GDM1 (cell line): ENCODE measurements around the gene FEZ2.

Source experiments
- DNase-seq: peaks from one replicate; lab custom pipeline; 2025; lab: John Stamatoyannopoulos, UW

FEZ2 gene

GRCh38 chr2:36561237-36561944 is 36.6 kb downstream of the FEZ2 start:
- no peak for DNase-seq

- DNase-seq = no peak
These were observed 37.2 kb downstream of the FEZ2 start for GRCh38 chr2:36560726-36561125.

GRCh38 chr2:36559221-36559942 is 38.6 kb downstream of the FEZ2 start:
- no peak for DNase-seq

GRCh38 chr2:36556842-36557241 is 41.1 kb downstream of the FEZ2 start:
- no peak for DNase-seq

- no peak for DNase-seq
These were observed 42.2 kb downstream of the FEZ2 start for GRCh38 chr2:36555789-36556188.

- no peak for DNase-seq
These were observed 43.4 kb downstream of the FEZ2 start for GRCh38 chr2:36554531-36554930.

GRCh38 chr2:36553683-36554082 is 44.3 kb downstream of the FEZ2 start:
- DNase-seq = no peak

DNA sequence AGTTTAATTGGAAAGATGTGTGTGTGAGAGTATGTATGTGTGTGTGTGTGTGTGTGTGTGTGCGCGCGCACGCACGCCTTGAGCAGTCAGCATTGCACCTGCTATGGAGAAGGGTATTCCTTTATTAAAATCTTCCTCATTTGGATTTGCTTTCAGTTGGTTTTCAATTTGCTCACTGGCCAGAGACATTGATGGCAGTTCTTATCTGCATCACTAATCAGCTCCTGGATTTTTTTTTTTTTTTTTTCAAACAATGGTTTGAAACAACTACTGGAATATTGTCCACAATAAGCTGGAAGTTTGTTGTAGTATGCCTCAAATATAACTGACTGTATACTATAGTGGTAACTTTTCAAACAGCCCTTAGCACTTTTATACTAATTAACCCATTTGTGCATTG is 48.0 kb downstream of the FEZ2 start:
- no peak for DNase-seq

GRCh38 chr2:36549165-36549574 is 48.8 kb downstream of the FEZ2 start:
- DNase-seq = no peak

DNA sequence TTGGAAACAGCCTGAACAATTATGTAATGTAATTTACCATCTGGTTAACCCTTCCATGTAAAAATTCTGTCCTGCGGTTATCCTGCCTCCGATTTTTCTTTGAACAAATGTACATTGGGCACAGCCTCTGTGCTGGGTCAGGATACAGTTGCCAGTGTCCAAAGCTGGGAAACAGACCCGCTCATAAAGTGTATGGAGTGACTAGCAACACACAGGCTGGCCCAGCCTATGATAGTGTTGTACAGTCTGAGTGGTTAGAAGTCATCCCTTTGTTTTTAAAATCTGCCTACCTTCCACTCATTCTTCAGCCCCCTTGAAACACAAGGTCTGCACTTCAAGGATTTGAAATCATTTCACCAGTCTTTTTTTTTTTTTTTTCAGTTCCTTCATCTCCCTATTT is 50.1 kb downstream of the FEZ2 start:
- DNase-seq = no peak

DNA sequence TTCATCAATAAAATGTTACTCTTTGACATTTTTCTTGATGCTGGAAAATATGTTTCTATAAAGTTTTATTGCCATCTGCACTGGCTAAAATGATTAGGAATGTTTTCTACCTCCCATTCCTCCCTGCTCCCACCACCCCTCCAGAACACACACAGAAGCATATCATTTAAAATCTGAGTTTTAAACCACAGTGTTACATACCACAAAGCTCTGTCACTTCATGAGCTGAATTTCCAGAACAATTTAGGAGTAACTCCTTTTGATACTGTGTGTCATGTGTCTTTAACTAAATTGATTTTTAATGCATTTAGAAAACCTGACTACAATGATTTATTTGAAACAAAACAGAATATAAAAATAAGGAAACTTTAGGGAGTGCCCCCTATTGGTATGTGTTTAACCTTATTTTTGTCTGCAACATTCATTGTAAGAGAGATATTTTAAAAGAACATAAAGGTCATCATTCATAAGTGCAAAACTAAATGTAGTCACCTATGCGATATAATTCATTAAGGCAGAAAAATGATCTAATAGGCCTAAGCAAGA is 52.0 kb downstream of the FEZ2 start:
- DNase-seq = no peak

- no peak for DNase-seq
These were observed 53.2 kb downstream of the FEZ2 start for GRCh38 chr2:36544638-36545338.

DNA sequence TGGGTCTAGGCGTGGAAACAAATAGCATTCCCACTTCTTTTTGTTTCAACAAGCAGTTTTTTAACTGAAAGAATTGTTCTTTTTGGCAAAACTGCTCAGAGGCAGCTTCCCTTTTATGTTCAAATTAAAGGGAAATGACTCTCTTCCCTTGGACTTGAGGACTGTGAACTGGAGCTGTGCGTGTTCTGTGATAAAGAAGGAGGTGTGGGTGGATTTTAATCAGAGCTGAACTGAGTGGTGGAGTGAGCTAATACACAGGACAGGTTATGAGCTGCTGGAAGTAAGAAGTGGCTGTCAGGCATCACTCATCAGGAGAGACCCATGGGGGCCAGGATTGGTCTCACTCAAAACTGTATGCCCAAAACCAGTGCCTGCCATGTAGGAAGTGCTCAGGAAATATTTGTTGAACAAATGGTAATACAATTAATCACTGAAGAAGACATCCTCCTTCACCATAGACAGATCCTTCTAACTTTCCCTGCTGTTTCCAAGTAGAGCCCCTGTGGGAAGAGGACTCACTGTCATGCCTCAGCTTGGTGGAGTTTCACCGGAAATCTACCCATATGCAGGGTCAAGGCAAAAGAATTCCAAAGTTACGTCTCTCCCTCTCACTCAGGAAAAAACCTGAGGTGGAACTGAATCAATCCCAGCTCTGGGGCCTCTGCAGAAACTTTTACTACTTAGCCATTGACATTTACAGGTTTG is 55.9 kb downstream of the FEZ2 start:
- no peak for DNase-seq

DNA sequence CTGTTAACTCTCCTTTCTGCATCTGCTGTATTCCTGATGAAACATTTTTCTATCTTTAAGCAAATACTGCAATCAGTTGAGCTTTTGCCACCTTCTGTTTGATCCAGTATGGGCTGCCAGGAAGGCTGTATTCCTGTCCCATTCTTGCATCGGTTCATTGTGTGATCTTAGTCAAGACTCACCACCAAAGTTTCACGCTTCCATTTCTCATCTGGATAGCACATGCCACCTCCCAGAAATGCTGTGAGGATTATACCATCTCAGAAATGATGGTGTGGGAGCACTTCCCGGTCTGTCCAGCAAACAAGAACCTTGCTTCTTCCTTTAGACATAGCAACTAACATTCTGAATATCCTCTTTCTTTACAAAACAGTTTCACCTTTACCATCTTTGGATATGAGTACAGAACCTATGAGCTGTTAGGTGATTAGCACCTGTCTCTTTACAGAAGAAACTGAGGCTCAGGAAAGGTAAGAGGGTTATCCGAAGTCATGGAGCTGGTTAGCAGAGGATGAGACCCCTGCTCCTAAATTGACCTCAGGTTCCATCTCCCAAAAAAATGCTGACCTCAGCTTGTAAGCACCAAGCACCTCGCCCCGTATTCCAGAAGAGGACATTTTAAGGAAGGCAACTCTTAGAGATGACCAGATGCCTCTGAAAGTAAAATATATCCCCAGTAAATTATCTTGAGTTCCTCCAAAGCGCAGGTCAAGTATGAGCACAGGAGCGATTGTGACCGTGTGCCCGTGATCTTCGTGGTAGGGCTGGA is 56.8 kb downstream of the FEZ2 start:
- no peak for DNase-seq

DNA sequence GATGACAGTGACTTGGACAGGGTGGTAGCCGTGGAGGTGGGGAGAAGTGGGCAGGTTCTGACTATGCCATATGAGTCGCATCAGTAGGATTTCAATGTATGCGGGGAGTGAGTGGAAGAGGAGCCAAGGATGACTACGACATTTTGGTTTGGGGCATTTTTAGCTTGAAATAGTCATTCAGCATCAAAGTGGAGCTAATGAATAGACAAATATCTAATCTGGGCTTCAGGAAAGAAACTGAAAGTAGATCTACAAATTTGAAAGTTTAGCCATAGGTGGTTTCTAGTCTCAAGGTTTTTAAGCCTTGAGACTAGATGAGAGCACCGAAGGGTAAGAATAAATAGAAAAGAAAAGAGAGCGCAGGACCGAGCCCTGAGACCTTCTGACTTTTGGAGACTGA is 58.3 kb downstream of the FEZ2 start:
- DNase-seq = no peak

GRCh38 chr2:36538335-36538734 is 59.6 kb downstream of the FEZ2 start:
- no peak for DNase-seq

DNA sequence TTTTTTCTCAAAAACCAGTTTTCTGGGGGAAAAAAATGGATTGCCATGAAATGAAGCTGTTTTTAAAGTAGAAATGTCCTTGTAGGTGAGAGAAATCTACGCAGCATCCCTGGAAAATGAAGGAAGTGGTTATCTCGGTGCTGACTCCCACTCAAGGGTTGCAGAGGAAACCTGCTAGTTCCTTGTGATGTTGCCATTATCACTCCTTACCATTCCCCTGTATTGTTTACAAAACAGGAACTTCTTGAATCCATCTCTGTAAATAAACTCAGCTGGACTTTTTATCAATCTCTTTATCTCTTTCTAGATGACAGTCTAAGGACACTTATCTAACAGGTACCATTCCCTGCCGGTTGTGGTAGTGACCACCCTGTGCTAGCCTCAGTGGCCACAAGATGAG is 61.2 kb downstream of the FEZ2 start:
- DNase-seq = no peak

DNA sequence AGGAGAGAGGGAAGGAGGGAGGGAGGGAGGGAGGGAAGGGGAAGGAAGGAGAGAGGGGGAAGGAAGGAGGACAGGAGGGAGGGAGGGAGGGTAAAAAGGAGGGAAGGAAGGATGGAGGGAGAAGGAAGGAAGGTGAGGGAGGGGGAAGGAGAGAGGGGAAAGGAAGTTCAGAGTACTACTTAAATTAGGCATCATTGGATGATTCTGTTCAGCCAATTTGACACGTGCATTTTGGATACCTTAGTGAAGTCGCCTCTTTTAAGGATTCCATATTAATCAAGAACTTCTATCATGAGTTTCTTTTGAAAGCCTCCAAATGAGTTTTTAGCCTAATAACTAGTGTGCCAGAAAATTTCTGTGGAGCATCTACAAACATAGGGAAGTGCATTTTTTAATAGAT is 62.9 kb downstream of the FEZ2 start:
- DNase-seq = no peak

- DNase-seq = no peak
These were observed 63.6 kb downstream of the FEZ2 start for GRCh38 chr2:36534275-36534799.

- DNase-seq = no peak
These were observed 67.0 kb downstream of the FEZ2 start for GRCh38 chr2:36530983-36531354.
